H9 (cell line): ENCODE results near the gene PIP4K2B. TPM values are rescaled to one million over a fixed set of nuclear protein-coding genes. Genes with fewer than 3 reads are reported as not detected.
A peak's percentile ranks its signal among the peaks of the same experiment; 100 is the strongest.

Source experiments
- DNase-seq: peaks from one replicate; pipeline ENCODE4 v3.0.0-alpha.2; 2017
- H2AFZ ChIP-seq: one replicate; pipeline ENCODE4 v1.6.1; 2013; ENCODE audit warnings: mild to moderate bottlenecking, low read length, control low read depth, moderate library complexity
- H2AK5ac ChIP-seq: 2 replicates; pipeline ENCODE4 v1.6.1; 2013; ENCODE audit warnings: low read length, control low read depth, mixed read lengths; ENCODE audit not compliant: insufficient read length
- H2BK120ac ChIP-seq: one replicate; pipeline ENCODE4 v1.6.1; 2013; ENCODE audit warnings: low read depth, mild to moderate bottlenecking, low read length, control low read depth, inconsistent platforms; ENCODE audit not compliant: poor library complexity, severe bottlenecking
- H2BK12ac ChIP-seq: 2 replicates; pipeline ENCODE4 v1.6.1; 2013; ENCODE audit warnings: low read length, control low read depth, mixed read lengths, low read depth; ENCODE audit not compliant: insufficient read length
- H2BK15ac ChIP-seq: 2 replicates; pipeline ENCODE4 v1.6.1; 2013; ENCODE audit warnings: low read depth, low read length, control low read depth
- H2BK20ac ChIP-seq: one replicate; pipeline ENCODE4 v1.6.1; 2013; ENCODE audit warnings: low read depth, mild to moderate bottlenecking, low read length, control low read depth, inconsistent platforms; ENCODE audit not compliant: poor library complexity, severe bottlenecking
- H2BK5ac ChIP-seq: 2 replicates; pipeline ENCODE4 v1.6.1; 2013; ENCODE audit warnings: low read length, control low read depth, mixed read lengths; ENCODE audit not compliant: insufficient read length
- H3K14ac ChIP-seq: 2 replicates; pipeline ENCODE4 v1.6.1; 2013; ENCODE audit warnings: low read length, control low read depth; ENCODE audit not compliant: insufficient read depth
- H3K18ac ChIP-seq: 2 replicates; pipeline ENCODE4 v1.6.1; 2013; ENCODE audit warnings: low read depth, mild to moderate bottlenecking, mixed read lengths, low read length, control low read depth; ENCODE audit not compliant: insufficient read length
- H3K23ac ChIP-seq: 2 replicates; pipeline ENCODE4 v1.6.1; 2013; ENCODE audit warnings: low read length, control low read depth, mixed read lengths, low read depth; ENCODE audit not compliant: insufficient read length
- H3K23me2 ChIP-seq: 2 replicates; pipeline ENCODE4 v1.6.1; 2013; ENCODE audit warnings: low read depth, mild to moderate bottlenecking, mixed read lengths, low read length, control low read depth; ENCODE audit not compliant: insufficient read length, poor library complexity, severe bottlenecking
- H3K27ac ChIP-seq: 2 replicates; pipeline ENCODE4 v1.5.1; 2013; ENCODE audit warnings: low read length, control low read depth, mixed read lengths, low read depth; ENCODE audit not compliant: insufficient read length
- H3K27me3 ChIP-seq: 2 replicates; pipeline ENCODE4 v1.6.1; 2013; ENCODE audit warnings: low read length, control low read depth, inconsistent platforms; ENCODE audit not compliant: insufficient read depth
- H3K4ac ChIP-seq: 2 replicates; pipeline ENCODE4 v1.6.1; 2013; ENCODE audit warnings: low read depth, mild to moderate bottlenecking, control low read depth, inconsistent platforms, low read length, moderate library complexity
- H3K4me1 ChIP-seq: 2 replicates; pipeline ENCODE4 v1.6.1; 2013; ENCODE audit warnings: low read length, control low read depth, inconsistent platforms; ENCODE audit not compliant: insufficient read depth
- H3K4me2 ChIP-seq: 2 replicates; pipeline ENCODE4 v1.6.1; 2013; ENCODE audit warnings: low read length, control low read depth, mixed read lengths; ENCODE audit not compliant: insufficient read length, insufficient read depth
- H3K56ac ChIP-seq: 2 replicates; pipeline ENCODE4 v1.6.1; 2013; ENCODE audit warnings: low read depth, mild to moderate bottlenecking, mixed read lengths, low read length, control low read depth; ENCODE audit not compliant: insufficient read length
- H3K79me1 ChIP-seq: 2 replicates; pipeline ENCODE4 v1.6.1; 2013; ENCODE audit warnings: low read depth, mild to moderate bottlenecking, moderate library complexity, low read length, control low read depth, inconsistent platforms; ENCODE audit not compliant: insufficient read depth, poor library complexity, severe bottlenecking
- H3K79me2 ChIP-seq: 2 replicates; pipeline ENCODE4 v1.6.1; 2013; ENCODE audit warnings: low read length, control low read depth, inconsistent platforms; ENCODE audit not compliant: insufficient read depth
- H3K9ac ChIP-seq: 2 replicates; pipeline ENCODE4 v1.6.1; 2013; ENCODE audit warnings: low read length, control low read depth, mixed read lengths; ENCODE audit not compliant: insufficient read length; ENCODE audit errors: extremely low read depth
- H3K9me3 ChIP-seq: one replicate; pipeline ENCODE4 v1.6.1; 2013; ENCODE audit warnings: low read depth, low read length, inconsistent platforms; ENCODE audit not compliant: control insufficient read depth
- H3T11ph ChIP-seq: one replicate; pipeline ENCODE4 v1.6.1; 2013; ENCODE audit warnings: mild to moderate bottlenecking, low read length, control low read depth, inconsistent platforms
- H4K20me1 ChIP-seq: one replicate; pipeline ENCODE4 v1.6.1; 2013; ENCODE audit not compliant: control insufficient read depth, insufficient read length, insufficient read depth
- H4K5ac ChIP-seq: 2 replicates; pipeline ENCODE4 v1.6.1; 2013; ENCODE audit warnings: low read depth, mild to moderate bottlenecking, mixed read lengths, low read length, control low read depth; ENCODE audit not compliant: insufficient read length
- H4K8ac ChIP-seq: replicated peaks from 2 replicates; pipeline ENCODE4 v1.6.1; 2013; ENCODE audit warnings: low read length, control low read depth, mixed read lengths, low read depth; ENCODE audit not compliant: insufficient read length
- H4K91ac ChIP-seq: 2 replicates; pipeline ENCODE4 v1.6.1; 2013; ENCODE audit warnings: low read depth, mild to moderate bottlenecking, moderate library complexity, mixed read lengths, low read length, control low read depth; ENCODE audit not compliant: insufficient read length
- H3K27ac Mint-ChIP-seq, 3 experiments: 2 replicates in 2 of 3; 3 replicates in 1 of 3; pipeline ENCODE4 v1.8.0; 2020 to 2021; ENCODE audit warnings: mixed read lengths in 3 of 3, mild to moderate bottlenecking in 1 of 3, moderate library complexity in 1 of 3
- H3K27me3 Mint-ChIP-seq: 2 replicates; pipeline ENCODE4 v1.8.0; 2021; ENCODE audit warnings: low read depth, mild to moderate bottlenecking, moderate library complexity, mixed read lengths
- H3K36me3 Mint-ChIP-seq, 3 experiments: 2 replicates in 2 of 3; 3 replicates in 1 of 3; pipeline ENCODE4 v1.8.0; 2020 to 2021; ENCODE audit warnings: low read depth in 3 of 3, mixed read lengths in 3 of 3; ENCODE audit not compliant: insufficient read depth in 1 of 3
- H3K4me1 Mint-ChIP-seq, 2 experiments: 2 replicates each; pipeline ENCODE4 v1.8.0; 2020; ENCODE audit warnings: mixed read lengths in 2 of 2
- H3K4me3 Mint-ChIP-seq, 2 experiments: 2 replicates in 1 of 2; 3 replicates in 1 of 2; pipeline ENCODE4 v1.8.0; 2020 to 2021; ENCODE audit warnings: mild to moderate bottlenecking in 2 of 2, mixed read lengths in 2 of 2, moderate library complexity in 1 of 2
- H3K9me3 Mint-ChIP-seq, 2 experiments: 2 replicates in 1 of 2; 3 replicates in 1 of 2; pipeline ENCODE4 v1.8.0; 2020; ENCODE audit warnings: mild to moderate bottlenecking in 2 of 2, mixed read lengths in 2 of 2, moderate library complexity in 1 of 2
- CTCF ChIP-seq: fragments of 200-600 bp; sonication (generic); conservative IDR thresholded peaks from 3 replicates; pipeline ENCODE4 v1.8.0; 2021; ENCODE audit warnings: antibody characterized with exemption, mild to moderate bottlenecking
- WGBS: extraction: QIAGEN DNeasy Blood & Tissue Kit; methylation state at CpG from one replicate; pipeline ENCODE4 v1.1.7; 2013; ENCODE audit warnings: missing lambda C conversion rate, low lambda C conversion rate, mixed read lengths; ENCODE audit not compliant: insufficient read length; ENCODE audit errors: extremely low coverage; 5-methylcytosine and 5-hydroxymethylcytosine counted together
- total RNA-seq: library from RNA; stranded (reverse); gene quantifications from 2 replicates; pipeline ENCODE4 v1.2.1, GENCODE V29; 2021

The PIP4K2B gene
- total RNA-seq, 1 experiment from 2014 or later, result 61.9 TPM

GRCh38 chr17:38751144-38751807 is 48.1 kb downstream of the PIP4K2B start:
- H3K79me2 ChIP-seq, result peaks cover 12% of the 10 kb centered on the region; the same call in 1 of the 2 replicates
- H3K4me1 ChIP-seq, result no peaks in the 10 kb centered on the region
- no peak overlapping the region for H2AK5ac ChIP-seq
- no peak overlapping the region for H3K56ac ChIP-seq
- H3K23ac ChIP-seq, result no peak overlapping the region
- no peak overlapping the region for H2AFZ ChIP-seq
- Mint-ChIP-seq H3K9me3 (peaks cover 0 to 3% of the 10 kb centered on the region in 2 experiments; a peak in 2 of 5 replicates), H3K27me3 (peaks cover 11% of the 10 kb centered on the region), H3K4me3 (peak overlapping the region; percentile 97), H3K4me1 (peaks cover 26 to 27% of the 10 kb centered on the region in 2 experiments), H3K36me3 (peaks cover 14 to 24% (median 22%) of the 10 kb centered on the region in 3 experiments), H3K27ac (no peak overlapping the region)
- H3K14ac ChIP-seq, result no peak overlapping the region
- no peak overlapping the region for H2BK20ac ChIP-seq
- no peak overlapping the region for H3K27ac ChIP-seq
- H3T11ph ChIP-seq, result no peak overlapping the region
- no peak for TF ChIP-seq CTCF
- H3K4ac ChIP-seq, result no peak overlapping the region
- H3K18ac ChIP-seq, result no peak overlapping the region
- no peaks in the 10 kb centered on the region for H3K79me1 ChIP-seq
- H4K91ac ChIP-seq, result no peak overlapping the region
- no peak overlapping the region for H4K8ac ChIP-seq
- H4K20me1 ChIP-seq, result no peaks in the 10 kb centered on the region
- H3K27me3 ChIP-seq, result no peaks in the 10 kb centered on the region
- no peak overlapping the region for H2BK12ac ChIP-seq
- H2BK120ac ChIP-seq, result no peak overlapping the region
- no peak overlapping the region for H2BK15ac ChIP-seq
- H3K9ac ChIP-seq, result peak overlapping the region; percentile 7
- no CpG with 5 or more reads among the region's 10 CpGs for WGBS
- no peak overlapping the region for H2BK5ac ChIP-seq
- DNase-seq, result no peak
- H3K4me2 ChIP-seq, result peak overlapping the region; percentile 98
- H3K23me2 ChIP-seq, result peaks cover 37% of the 10 kb centered on the region
- H3K9me3 ChIP-seq, result no peaks in the 10 kb centered on the region
- H4K5ac ChIP-seq, result no peak overlapping the region
